ENCODE data around the gene HPCAL4.
A peak's percentile ranks its signal among the peaks of the same experiment; 100 is the strongest.

The HPCAL4 gene

GRCh38 chr1:39640861-39641260 lies 50.4 kb downstream of the HPCAL4 start:
- H3K36me3 ChIP-seq (ENCODE audit: control insufficient read depth, insufficient read depth, low read length), result no peaks in the 10 kb centered on the region
- no peaks in the 10 kb centered on the region for H3K4me1 ChIP-seq (ENCODE audit: control insufficient read depth, insufficient read depth, low read length)
- H3K4me3 ChIP-seq (ENCODE audit: low read length), result no peak overlapping the region
- H3K27me3 ChIP-seq (ENCODE audit: control insufficient read depth, insufficient read depth, low read length), result peaks cover 11% of the 10 kb centered on the region
- no peak overlapping the region for H3K27ac ChIP-seq (ENCODE audit: low read depth, low read length)
- H3K9ac ChIP-seq (ENCODE audit: low read length), result no peak overlapping the region

GRCh38 chr1:39639305-39640130 lies 51.7 kb downstream of the HPCAL4 start, which contains the start of gene HEYL:
HEYL (minus strand) TSS chr1:39639643; CDS start chr1:39639625, 18 bp downstream.
- Histone ChIP-seq H3K27me3 (ENCODE audit: control insufficient read depth, insufficient read depth, low read length) (peaks cover 11% of the 10 kb centered on the region), H3K4me3 (ENCODE audit: low read length) (peak within 1 kb of the TSS; percentile 69), H3K36me3 (ENCODE audit: control insufficient read depth, insufficient read depth, low read length) (no peaks in the 10 kb centered on the region), H3K27ac (ENCODE audit: low read depth, low read length) (peak within 1 kb of the TSS; percentile 43), H3K9ac (ENCODE audit: low read length) (no peak within 1 kb of the TSS), H3K4me1 (ENCODE audit: control insufficient read depth, insufficient read depth, low read length) (no peaks in the 10 kb centered on the region)

- Histone ChIP-seq H3K4me3 (ENCODE audit: low read length) (peak overlapping the region; percentile 69), H3K36me3 (ENCODE audit: control insufficient read depth, insufficient read depth, low read length) (no peaks in the 10 kb centered on the region), H3K9ac (ENCODE audit: low read length) (no peak overlapping the region), H3K4me1 (ENCODE audit: control insufficient read depth, insufficient read depth, low read length) (no peaks in the 10 kb centered on the region), H3K27me3 (ENCODE audit: control insufficient read depth, insufficient read depth, low read length) (peaks cover 11% of the 10 kb centered on the region), H3K27ac (ENCODE audit: low read depth, low read length) (peak overlapping the region; percentile 43)
Observed at GRCh38 chr1:39638965-39639304, 52.3 kb downstream of the HPCAL4 start.

GRCh38 chr1:39637361-39637760 lies 53.9 kb downstream of the HPCAL4 start:
- H3K36me3 ChIP-seq (ENCODE audit: control insufficient read depth, insufficient read depth, low read length), result no peaks in the 10 kb centered on the region
- no peak overlapping the region for H3K27ac ChIP-seq (ENCODE audit: low read depth, low read length)
- H3K4me1 ChIP-seq (ENCODE audit: control insufficient read depth, insufficient read depth, low read length), result no peaks in the 10 kb centered on the region
- peaks cover 13% of the 10 kb centered on the region for H3K27me3 ChIP-seq (ENCODE audit: control insufficient read depth, insufficient read depth, low read length)
- H3K4me3 ChIP-seq (ENCODE audit: low read length), result no peak overlapping the region
- H3K9ac ChIP-seq (ENCODE audit: low read length), result no peak overlapping the region

GRCh38 chr1:39635871-39636210 lies 55.4 kb downstream of the HPCAL4 start:
- H3K4me1 ChIP-seq (ENCODE audit: control insufficient read depth, insufficient read depth, low read length), result no peaks in the 10 kb centered on the region
- H3K27me3 ChIP-seq (ENCODE audit: control insufficient read depth, insufficient read depth, low read length), result peaks cover 13% of the 10 kb centered on the region
- no peak overlapping the region for H3K27ac ChIP-seq (ENCODE audit: low read depth, low read length)
- no peak overlapping the region for H3K9ac ChIP-seq (ENCODE audit: low read length)
- H3K36me3 ChIP-seq (ENCODE audit: control insufficient read depth, insufficient read depth, low read length), result no peaks in the 10 kb centered on the region
- no peak overlapping the region for H3K4me3 ChIP-seq (ENCODE audit: low read length)

- no peaks in the 10 kb centered on the region for H3K36me3 ChIP-seq (ENCODE audit: control insufficient read depth, insufficient read depth, low read length)
- H3K9ac ChIP-seq (ENCODE audit: low read length), result no peak overlapping the region
- no peak overlapping the region for H3K4me3 ChIP-seq (ENCODE audit: low read length)
- H3K4me1 ChIP-seq (ENCODE audit: control insufficient read depth, insufficient read depth, low read length), result no peaks in the 10 kb centered on the region
- peaks cover 13% of the 10 kb centered on the region for H3K27me3 ChIP-seq (ENCODE audit: control insufficient read depth, insufficient read depth, low read length)
- H3K27ac ChIP-seq (ENCODE audit: low read depth, low read length), result no peak overlapping the region
Observed at GRCh38 chr1:39635205-39635870, 55.9 kb downstream of the HPCAL4 start.

- Histone ChIP-seq H3K27ac (ENCODE audit: low read depth, low read length) (no peak overlapping the region), H3K27me3 (ENCODE audit: control insufficient read depth, insufficient read depth, low read length) (peaks cover 6% of the 10 kb centered on the region), H3K4me3 (ENCODE audit: low read length) (peak overlapping the region; percentile 30), H3K36me3 (ENCODE audit: control insufficient read depth, insufficient read depth, low read length) (no peaks in the 10 kb centered on the region), H3K4me1 (ENCODE audit: control insufficient read depth, insufficient read depth, low read length) (no peaks in the 10 kb centered on the region), H3K9ac (ENCODE audit: low read length) (no peak overlapping the region)
Observed at GRCh38 chr1:39633422-39633821, 57.8 kb downstream of the HPCAL4 start.

- no peak overlapping the region for H3K4me3 ChIP-seq (ENCODE audit: low read length)
Observed at GRCh38 chr1:39632682-39633417, 58.4 kb downstream of the HPCAL4 start.

GRCh38 chr1:39632323-39632681 lies 58.9 kb downstream of the HPCAL4 start:
- H3K4me3 ChIP-seq (ENCODE audit: low read length), result no peak overlapping the region
- H3K27ac ChIP-seq (ENCODE audit: low read depth, low read length), result no peak overlapping the region
- no peaks in the 10 kb centered on the region for H3K36me3 ChIP-seq (ENCODE audit: control insufficient read depth, insufficient read depth, low read length)
- no peak overlapping the region for H3K9ac ChIP-seq (ENCODE audit: low read length)
- peaks cover 3% of the 10 kb centered on the region for H3K27me3 ChIP-seq (ENCODE audit: control insufficient read depth, insufficient read depth, low read length)
- H3K4me1 ChIP-seq (ENCODE audit: control insufficient read depth, insufficient read depth, low read length), result no peaks in the 10 kb centered on the region

More at GRCh38 chr1:39632682-39633417, 58.4 kb downstream of the HPCAL4 start:
- Histone ChIP-seq H3K4me1 (ENCODE audit: control insufficient read depth, insufficient read depth, low read length) (no peaks in the 10 kb centered on the region), H3K36me3 (ENCODE audit: control insufficient read depth, insufficient read depth, low read length) (no peaks in the 10 kb centered on the region), H3K27me3 (ENCODE audit: control insufficient read depth, insufficient read depth, low read length) (peaks cover 6% of the 10 kb centered on the region), H3K9ac (ENCODE audit: low read length) (no peak overlapping the region), H3K27ac (ENCODE audit: low read depth, low read length) (no peak overlapping the region)

GRCh38 chr1:39631361-39632322 lies 59.6 kb downstream of the HPCAL4 start:
- no peak overlapping the region for H3K9ac ChIP-seq (ENCODE audit: low read length)
- H3K4me1 ChIP-seq (ENCODE audit: control insufficient read depth, insufficient read depth, low read length), result no peaks in the 10 kb centered on the region
- peaks cover 3% of the 10 kb centered on the region for H3K27me3 ChIP-seq (ENCODE audit: control insufficient read depth, insufficient read depth, low read length)
- no peak overlapping the region for H3K27ac ChIP-seq (ENCODE audit: low read depth, low read length)
- H3K4me3 ChIP-seq (ENCODE audit: low read length), result no peak overlapping the region
- no peaks in the 10 kb centered on the region for H3K36me3 ChIP-seq (ENCODE audit: control insufficient read depth, insufficient read depth, low read length)

- Histone ChIP-seq H3K4me1 (ENCODE audit: control insufficient read depth, insufficient read depth, low read length) (no peaks in the 10 kb centered on the region), H3K27ac (ENCODE audit: low read depth, low read length) (no peak overlapping the region), H3K4me3 (ENCODE audit: low read length) (no peak overlapping the region), H3K27me3 (ENCODE audit: control insufficient read depth, insufficient read depth, low read length) (peaks cover 3% of the 10 kb centered on the region), H3K36me3 (ENCODE audit: control insufficient read depth, insufficient read depth, low read length) (no peaks in the 10 kb centered on the region), H3K9ac (ENCODE audit: low read length) (no peak overlapping the region)
Observed at GRCh38 chr1:39628807-39629350, 62.4 kb downstream of the HPCAL4 start.

Data from rectal smooth muscle tissue (tissue), 1 donor.